GM12891 (cell line): ENCODE results near the gene PASK.

Experiments used
- POLR2A ChIP-seq: IDR thresholded peaks from 2 replicates; pipeline ENCODE4 v1.6.1; 2011; ENCODE audit warnings: low read depth, low read length, control low read depth
- POLR2AphosphoS5 ChIP-seq: IDR thresholded peaks from 2 replicates; pipeline ENCODE4 v1.6.1; 2011; ENCODE audit warnings: low read depth, low read length, control low read depth
- SPI1 ChIP-seq: IDR thresholded peaks from 2 replicates; pipeline ENCODE4 v1.6.1; 2011; ENCODE audit warnings: low read depth, low read length, control low read depth
- TAF1 ChIP-seq: IDR thresholded peaks from 2 replicates; pipeline ENCODE4 v1.6.1; 2011; ENCODE audit warnings: low read depth, low read length, control low read depth

DNA sequence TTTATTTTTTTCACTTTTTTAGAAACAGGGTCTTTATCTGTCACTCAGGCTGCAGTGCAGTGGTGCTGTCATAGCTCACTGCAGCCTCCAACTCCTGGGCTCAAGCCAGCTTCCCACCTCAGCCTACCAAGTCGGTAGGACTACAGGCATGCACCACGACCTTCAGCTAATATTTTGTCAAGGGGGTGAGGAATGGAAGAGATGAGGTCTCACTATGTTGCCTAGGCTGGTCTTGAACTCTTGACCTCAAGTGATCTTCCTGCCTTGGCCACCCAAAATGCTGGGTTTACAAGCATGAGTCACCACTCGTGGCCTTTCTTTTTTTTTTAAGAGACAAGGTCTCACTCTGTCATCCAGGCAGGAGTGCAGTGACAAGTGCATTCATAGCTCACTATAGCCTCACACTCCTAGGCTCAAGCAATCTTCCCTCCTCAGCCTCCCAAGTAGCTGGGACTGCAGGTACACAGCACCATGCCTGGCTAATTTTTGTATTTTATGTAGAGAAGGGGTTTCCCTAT, 14.4 kb upstream of the PASK start:
- TF ChIP-seq POLR2A = no peak
- no peak for TF ChIP-seq TAF1
- TF ChIP-seq POLR2AphosphoS5 = no peak
- TF ChIP-seq SPI1 = no peak
